Left ventricle myocardium inferior (tissue), 1 donor: ENCODE measurements around the gene FYB2. TPM values are rescaled to one million over a fixed set of nuclear protein-coding genes. Genes with fewer than 3 reads are reported as not detected.

Experiments used
- DNase-seq: peaks from one replicate; pipeline ENCODE4 v3.0.0-alpha.2; 2020
- H3K27ac ChIP-seq: fragments of 200-600 bp; replicated peaks from 2 replicates; pipeline ENCODE4 v1.8.0; 2021
- H3K27me3 ChIP-seq: fragments of 200-600 bp; 2 replicates; pipeline ENCODE4 v1.8.0; 2021; ENCODE audit warnings: low read depth
- H3K36me3 ChIP-seq: fragments of 200-600 bp; 2 replicates; pipeline ENCODE4 v1.8.0; 2021
- H3K4me1 ChIP-seq: fragments of 200-600 bp; 2 replicates; pipeline ENCODE4 v1.8.0; 2021
- H3K4me3 ChIP-seq: fragments of 200-600 bp; 2 replicates; pipeline ENCODE4 v1.8.0; 2021; ENCODE audit warnings: mild to moderate bottlenecking, moderate library complexity
- H3K9me3 ChIP-seq: fragments of 200-600 bp; replicated peaks from 2 replicates; pipeline ENCODE4 v1.8.0; 2021
- intact Hi-C: fragments of 100-400 bp; cut with micrococcal nuclease; formaldehyde crosslinking; loops from one replicate; pipeline ENCODE4 v1.11.0; 2022
- total RNA-seq: library from RNA; stranded (reverse); fragmentation: NEBNext Ultra II Directional; extraction: Animal tissue kit (Norgen Biotek cat#: 25700); gene quantifications from one replicate; pipeline ENCODE4 v1.2.1, GENCODE V29; 2021
- TF ChIP-seq, protein P1 (sequence below): fragments of 200-600 bp; IDR thresholded peaks from 2 replicates; pipeline ENCODE4 v1.8.0; 2021; ENCODE audit warnings: antibody characterized with exemption, mild to moderate bottlenecking, borderline replicate concordance
- donor health status: DM: no; HTN: yes; CAD: no; lungs with severe emphysema.

Gene FYB2
- total RNA-seq, 1 donor from 2014 or later = 5.7 TPM

DNA sequence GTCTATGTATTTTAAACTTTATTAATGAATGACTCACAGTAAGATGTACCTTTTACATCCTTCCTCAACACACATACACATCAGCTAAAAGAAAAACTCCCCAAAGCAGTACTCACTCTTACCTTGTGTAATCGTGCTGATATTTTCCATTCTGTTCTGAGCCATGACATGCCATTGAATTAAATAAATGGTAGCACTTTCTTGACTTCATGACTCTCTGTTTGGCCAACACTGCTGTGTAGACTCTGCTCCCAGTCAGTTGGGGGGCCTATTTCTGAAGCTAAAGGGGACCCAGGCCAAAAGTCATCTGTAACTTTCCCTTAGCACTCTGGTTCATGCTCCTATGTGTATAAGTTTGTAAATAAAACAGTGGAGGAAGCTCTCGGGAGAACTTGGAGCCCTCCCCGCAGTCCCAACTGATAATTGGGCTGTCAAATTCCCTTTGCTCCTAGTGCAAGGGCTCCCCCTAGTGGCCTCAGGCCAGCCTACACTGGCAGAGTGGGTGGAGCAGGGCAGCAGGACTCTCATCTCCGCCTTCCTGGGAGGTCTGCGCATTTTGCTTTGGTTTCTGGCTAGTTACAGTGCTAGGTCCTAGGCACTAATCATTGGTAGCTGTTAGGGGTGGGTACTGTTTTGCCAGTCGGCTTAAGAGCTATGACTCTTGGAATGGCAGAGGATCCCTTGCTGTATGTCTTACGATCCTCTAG is 1.7 kb upstream of the FYB2 start:
- peak; percentile 74 for DNase-seq
- Histone ChIP-seq H3K4me3 (no peak overlapping the region), H3K36me3 (no peaks in the 10 kb centered on the region), H3K27ac (no peak overlapping the region), H3K9me3 (no peaks in the 10 kb centered on the region), H3K4me1 (peaks cover 23% of the 10 kb centered on the region), H3K27me3 (no peaks in the 10 kb centered on the region)
- intact Hi-C loops = loop anchor here (5.0 kb wide), 1 partner anchor 64 kb away; no protein-coding TSS in a partner anchor
- TF ChIP-seq, protein P1, sequence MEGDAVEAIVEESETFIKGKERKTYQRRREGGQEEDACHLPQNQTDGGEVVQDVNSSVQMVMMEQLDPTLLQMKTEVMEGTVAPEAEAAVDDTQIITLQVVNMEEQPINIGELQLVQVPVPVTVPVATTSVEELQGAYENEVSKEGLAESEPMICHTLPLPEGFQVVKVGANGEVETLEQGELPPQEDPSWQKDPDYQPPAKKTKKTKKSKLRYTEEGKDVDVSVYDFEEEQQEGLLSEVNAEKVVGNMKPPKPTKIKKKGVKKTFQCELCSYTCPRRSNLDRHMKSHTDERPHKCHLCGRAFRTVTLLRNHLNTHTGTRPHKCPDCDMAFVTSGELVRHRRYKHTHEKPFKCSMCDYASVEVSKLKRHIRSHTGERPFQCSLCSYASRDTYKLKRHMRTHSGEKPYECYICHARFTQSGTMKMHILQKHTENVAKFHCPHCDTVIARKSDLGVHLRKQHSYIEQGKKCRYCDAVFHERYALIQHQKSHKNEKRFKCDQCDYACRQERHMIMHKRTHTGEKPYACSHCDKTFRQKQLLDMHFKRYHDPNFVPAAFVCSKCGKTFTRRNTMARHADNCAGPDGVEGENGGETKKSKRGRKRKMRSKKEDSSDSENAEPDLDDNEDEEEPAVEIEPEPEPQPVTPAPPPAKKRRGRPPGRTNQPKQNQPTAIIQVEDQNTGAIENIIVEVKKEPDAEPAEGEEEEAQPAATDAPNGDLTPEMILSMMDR = peak; percentile 95

DNA sequence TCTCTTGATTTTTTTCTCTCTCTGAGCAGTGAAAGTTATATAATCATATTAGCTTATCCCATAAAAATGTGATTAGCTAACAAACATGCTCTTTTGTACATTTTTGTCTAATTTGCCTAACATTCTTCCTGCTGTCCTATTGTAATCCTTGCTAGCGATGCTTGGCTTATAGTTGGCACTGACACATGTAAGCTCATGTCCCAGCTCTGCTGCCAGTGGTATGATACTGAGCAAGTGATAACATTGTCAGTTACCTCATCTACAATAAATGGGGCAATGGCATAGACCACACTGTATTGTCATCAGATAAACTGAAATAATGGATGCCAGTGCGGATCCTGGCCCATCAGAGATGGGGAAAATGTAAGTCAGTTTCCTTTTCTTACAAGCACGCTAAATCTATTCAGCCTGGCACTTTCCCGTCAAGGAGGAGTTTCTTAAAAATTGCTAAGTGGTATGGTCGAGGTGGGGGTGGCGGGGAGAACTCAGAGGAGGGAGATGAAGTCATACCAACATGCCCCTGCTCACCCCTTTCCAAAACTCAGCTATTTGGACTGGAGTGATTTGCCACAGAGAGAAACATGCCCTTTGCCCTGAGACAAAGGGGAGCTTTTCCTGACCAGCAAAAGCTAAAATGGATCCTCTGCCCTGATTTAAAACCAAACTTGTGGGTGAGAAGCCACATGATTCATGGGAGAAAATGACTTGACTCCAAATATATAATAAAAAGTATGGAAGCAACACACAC is 1.3 kb downstream of the FYB2 start:
- TF ChIP-seq, protein P1 = no peak
- no peak for DNase-seq
- intact Hi-C loops = no loop called here

DNA sequence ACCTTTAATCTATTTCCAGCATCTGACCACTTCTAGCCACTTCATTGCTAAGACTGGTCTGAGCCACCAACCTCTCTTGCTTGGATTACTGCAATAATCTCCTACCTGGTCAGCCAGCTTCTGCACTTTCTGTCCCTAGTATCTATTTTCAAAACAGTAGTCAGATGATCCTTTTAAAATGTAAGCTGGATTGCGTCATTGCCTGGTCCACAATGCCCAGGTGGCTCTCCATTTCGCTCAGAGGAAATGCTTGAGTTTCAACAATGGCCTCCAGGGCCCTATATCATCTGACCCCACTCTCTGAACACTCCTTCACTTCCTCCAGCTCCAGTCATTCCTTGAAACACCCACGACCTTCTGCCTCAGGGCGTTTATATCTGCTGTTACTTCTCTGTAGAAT is 2.3 kb downstream of the FYB2 start:
- H3K36me3 ChIP-seq = no peaks in the 10 kb centered on the region
- intact Hi-C loops = no loop called here
- TF ChIP-seq, protein P1 = no peak
- H3K27ac ChIP-seq = peak overlapping the region; percentile 92
- peak overlapping the region; percentile 59 for H3K4me3 ChIP-seq
- H3K27me3 ChIP-seq = no peaks in the 10 kb centered on the region
- peaks cover 13% of the 10 kb centered on the region for H3K9me3 ChIP-seq
- no peak for DNase-seq
- peaks cover 29% of the 10 kb centered on the region for H3K4me1 ChIP-seq

More for the DNA sequence above, 1.3 kb downstream of the FYB2 start:
- Histone ChIP-seq H3K4me3 (peak overlapping the region; percentile 59), H3K27ac (peak overlapping the region; percentile 92), H3K4me1 (peaks cover 23% of the 10 kb centered on the region), H3K36me3 (no peaks in the 10 kb centered on the region), H3K9me3 (peaks cover 13% of the 10 kb centered on the region), H3K27me3 (no peaks in the 10 kb centered on the region)

DNA sequence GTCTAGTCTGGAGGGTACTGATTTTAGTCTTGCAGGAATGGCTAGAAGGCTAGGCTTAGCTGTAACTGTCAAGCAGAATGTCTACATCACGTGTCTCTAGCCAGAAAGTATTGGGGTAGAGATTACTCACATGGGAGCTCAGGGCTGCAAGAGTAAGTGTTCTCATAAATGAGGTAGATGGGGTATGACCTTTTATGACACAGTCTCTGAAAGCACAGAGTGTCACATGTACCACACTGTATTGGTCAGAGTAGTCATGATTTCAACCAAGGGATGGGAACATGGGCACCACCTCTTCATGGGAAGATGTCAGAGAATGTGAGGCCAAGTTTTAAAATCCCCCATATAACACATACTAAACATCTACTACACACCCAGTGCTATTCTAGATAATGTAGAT is 2.9 kb downstream of the FYB2 start:
- no peak for DNase-seq
- H3K4me1 ChIP-seq = peaks cover 26% of the 10 kb centered on the region
- TF ChIP-seq, protein P1 = no peak
- no peaks in the 10 kb centered on the region for H3K27me3 ChIP-seq
- H3K9me3 ChIP-seq = peaks cover 13% of the 10 kb centered on the region
- H3K4me3 ChIP-seq = peak overlapping the region; percentile 59
- H3K27ac ChIP-seq = peak overlapping the region; percentile 92
- intact Hi-C loops = no loop called here
- H3K36me3 ChIP-seq = no peaks in the 10 kb centered on the region

DNA sequence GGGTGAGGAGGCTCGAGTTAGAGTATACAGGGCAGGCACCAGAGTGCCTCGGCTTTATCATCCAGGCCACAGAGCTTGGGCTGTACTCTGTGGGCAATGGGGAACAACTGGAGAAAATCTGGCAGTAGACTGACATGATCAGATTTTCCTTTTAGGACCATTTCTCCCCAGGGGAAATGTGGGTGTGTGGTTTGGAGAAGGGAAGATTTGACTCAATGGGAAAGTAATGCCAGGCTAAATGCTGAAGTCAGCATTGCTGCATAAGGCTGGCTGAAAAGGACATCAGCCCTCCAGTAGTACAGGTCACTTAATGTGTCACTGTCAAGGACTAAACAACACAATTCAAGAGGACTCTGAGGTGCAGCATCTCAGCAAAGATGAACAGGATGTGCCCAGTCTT is 5.0 kb downstream of the FYB2 start:
- H3K27ac ChIP-seq = peak overlapping the region; percentile 37
- no peak for DNase-seq
- intact Hi-C loops = no loop called here
- H3K4me1 ChIP-seq = peaks cover 23% of the 10 kb centered on the region
- no peaks in the 10 kb centered on the region for H3K36me3 ChIP-seq
- H3K4me3 ChIP-seq = no peak overlapping the region
- peaks cover 13% of the 10 kb centered on the region for H3K9me3 ChIP-seq
- no peaks in the 10 kb centered on the region for H3K27me3 ChIP-seq
- TF ChIP-seq, protein P1 = no peak
